H1 (cell line): ENCODE measurements around the gene SLC1A2. TPM values are rescaled to one million over a fixed set of nuclear protein-coding genes. Genes with fewer than 3 reads are reported as not detected.

ENCODE experiments used
- CTCF ChIA-PET: fragments of 300-600 bp; sonication (Branson Sonifier 250); formaldehyde crosslinking; loops from one replicate; lab custom pipeline; 2021; ENCODE audit not compliant: partially characterized antibody; lab: Charles Lee
- POLR2A ChIA-PET: fragments of 300-600 bp; sonication (Branson Sonifier 250); formaldehyde crosslinking; loops from one replicate; lab custom pipeline; 2021; ENCODE audit warnings: inconsistent platforms; ENCODE audit not compliant: partially characterized antibody; lab: Charles Lee
- DNase-seq, 2 experiments: peaks; one replicate each; pipeline versions ENCODE4 v3.0.0 to v3.0.0-alpha.2; 2010 to 2022; ENCODE audit warnings: low spot score in 2 of 2, low read depth in 1 of 2, mixed read lengths in 1 of 2
- FAIRE-seq: peaks from 2 replicates; lab custom pipeline; 2011; peaks lifted over from hg19 to GRCh38; lab: Jason Lieb, UNC
- H2AFZ ChIP-seq: 2 replicates; pipeline ENCODE4 v1.8.1; 2012; ENCODE audit warnings: low read length, inconsistent platforms
- H2AK5ac ChIP-seq: 2 replicates; pipeline ENCODE4 v1.6.1; 2013; ENCODE audit warnings: low read depth, low read length
- H2BK120ac ChIP-seq: replicated peaks from 2 replicates; pipeline ENCODE3; 2013; ENCODE audit warnings: low read depth, low read length, inconsistent platforms
- H2BK12ac ChIP-seq: 2 replicates; pipeline ENCODE4 v1.6.1; 2013; ENCODE audit warnings: low read depth, low read length
- H2BK15ac ChIP-seq: 2 replicates; pipeline ENCODE4 v1.6.1; 2013; ENCODE audit warnings: low read length
- H2BK20ac ChIP-seq: 2 replicates; pipeline ENCODE4 v1.6.1; 2013; ENCODE audit warnings: low read length
- H2BK5ac ChIP-seq: 2 replicates; pipeline ENCODE4 v1.6.1; 2013; ENCODE audit warnings: low read depth, low read length
- H3K14ac ChIP-seq: 2 replicates; pipeline ENCODE4 v1.6.1; 2013; ENCODE audit warnings: inconsistent platforms; ENCODE audit not compliant: insufficient read length
- H3K18ac ChIP-seq: 2 replicates; pipeline ENCODE4 v1.6.1; 2013; ENCODE audit warnings: low read length; ENCODE audit errors: extremely low read depth
- H3K23ac ChIP-seq: 2 replicates; pipeline ENCODE4 v1.6.1; 2013; ENCODE audit warnings: inconsistent platforms; ENCODE audit not compliant: insufficient read length
- H3K23me2 ChIP-seq: 2 replicates; pipeline ENCODE4 v1.6.1; 2013; ENCODE audit warnings: low read depth, low read length
- H3K27ac ChIP-seq: 2 replicates; pipeline ENCODE4 v1.6.1; 2011; ENCODE audit warnings: low read depth, low read length, inconsistent platforms
- H3K27me3 ChIP-seq, 4 experiments: replicated peaks in 1 of 4; 1 replicate in 1 of 4; 2 replicates in 3 of 4; pipeline versions ENCODE4 v1.6.1 to v1.8.1; 2011 to 2013; ENCODE audit warnings: low read length in 3 of 4, mild to moderate bottlenecking in 3 of 4, inconsistent platforms in 2 of 4, mixed read lengths in 2 of 4, moderate library complexity in 1 of 4; ENCODE audit not compliant: control insufficient read depth in 3 of 4, insufficient read depth in 3 of 4; ENCODE audit errors: extremely low read depth in 1 of 4
- H3K36me3 ChIP-seq, 4 experiments: 2 replicates each; pipeline versions ENCODE4 v1.6.1 to v1.8.1; 2011 to 2013; ENCODE audit warnings: mild to moderate bottlenecking in 4 of 4, low read length in 3 of 4, moderate library complexity in 2 of 4, control low read depth in 1 of 4, inconsistent platforms in 1 of 4; ENCODE audit not compliant: insufficient read depth in 4 of 4, control insufficient read depth in 2 of 4
- H3K4ac ChIP-seq: replicated peaks from 2 replicates; pipeline ENCODE3; 2013; ENCODE audit warnings: low read length, low read depth, mixed read lengths, inconsistent platforms; ENCODE audit not compliant: insufficient read length
- H3K4me1 ChIP-seq, 4 experiments: replicated peaks in 1 of 4; 1 replicate in 1 of 4; 2 replicates in 3 of 4; pipeline versions ENCODE4 v1.6.1 to v1.8.1; 2011 to 2013; ENCODE audit warnings: low read length in 3 of 4, inconsistent platforms in 2 of 4, mixed read lengths in 1 of 4; ENCODE audit not compliant: insufficient read depth in 4 of 4, control insufficient read depth in 3 of 4
- H3K4me2 ChIP-seq, 2 experiments: 2 replicates each; pipeline versions ENCODE4 v1.6.1 to v1.8.1; 2011 to 2013; ENCODE audit warnings: low read depth in 2 of 2, low read length in 2 of 2, control low read depth in 1 of 2, inconsistent platforms in 1 of 2, mild to moderate bottlenecking in 1 of 2; ENCODE audit not compliant: insufficient read depth in 1 of 2
- H3K4me3 ChIP-seq, 4 experiments: fragments of 200-600, 300-600 bp in 1 of 4; sonication (generic), shearing (Covaris generic), sonication (Bioruptor Twin) in 1 of 4; 2 replicates each; pipeline versions ENCODE4 v1.5.1 to v1.8.1; 2011 to 2016; ENCODE audit warnings: low read length in 4 of 4, low read depth in 3 of 4, control low read depth in 2 of 4, inconsistent platforms in 2 of 4, mild to moderate bottlenecking in 2 of 4, mixed read lengths in 1 of 4, moderate library complexity in 1 of 4; ENCODE audit not compliant: insufficient read depth in 2 of 4; ENCODE audit errors: extremely low read depth in 1 of 4
- H3K56ac ChIP-seq: replicated peaks from 2 replicates; pipeline ENCODE3; 2013; ENCODE audit warnings: low read depth, mild to moderate bottlenecking, mixed read lengths, low read length, inconsistent platforms; ENCODE audit not compliant: insufficient read length
- H3K79me1 ChIP-seq: 2 replicates; pipeline ENCODE4 v1.6.1; 2013; ENCODE audit warnings: low read depth, low read length, control low read depth
- H3K79me2 ChIP-seq, 2 experiments: 2 replicates each; pipeline versions ENCODE4 v1.6.1 to v1.8.1; 2012 to 2013; ENCODE audit warnings: low read length in 2 of 2, mild to moderate bottlenecking in 2 of 2, inconsistent platforms in 1 of 2; ENCODE audit not compliant: insufficient read depth in 2 of 2, control insufficient read depth in 1 of 2
- H3K9ac ChIP-seq, 4 experiments: replicated peaks in 1 of 4; 1 replicate in 1 of 4; 2 replicates in 3 of 4; pipeline versions ENCODE4 v1.6.1 to v1.8.1; 2011 to 2013; ENCODE audit warnings: low read depth in 3 of 4, low read length in 3 of 4, control low read depth in 2 of 4, mild to moderate bottlenecking in 2 of 4, moderate library complexity in 2 of 4, inconsistent platforms in 1 of 4; ENCODE audit errors: extremely low read depth in 1 of 4
- H3K9me3 ChIP-seq, 2 experiments: 2 replicates each; pipeline versions ENCODE4 v1.6.1 to v1.8.1; 2012 to 2013; ENCODE audit warnings: mild to moderate bottlenecking in 2 of 2, moderate library complexity in 2 of 2, control low read depth in 1 of 2, inconsistent platforms in 1 of 2, low read depth in 1 of 2, low read length in 1 of 2, mixed read lengths in 1 of 2; ENCODE audit not compliant: insufficient read depth in 2 of 2
- H4K20me1 ChIP-seq, 2 experiments: replicated peaks in 1 of 2; 2 replicates each; pipeline versions ENCODE3 to v1.8.1; 2011 to 2013; ENCODE audit warnings: inconsistent platforms in 2 of 2, low read length in 2 of 2, mild to moderate bottlenecking in 1 of 2; ENCODE audit not compliant: insufficient read depth in 2 of 2, control insufficient read depth in 1 of 2
- H4K5ac ChIP-seq: 2 replicates; pipeline ENCODE4 v1.6.1; 2013; ENCODE audit warnings: low read length, low read depth, mixed read lengths, inconsistent platforms; ENCODE audit not compliant: insufficient read length
- H4K8ac ChIP-seq: 2 replicates; pipeline ENCODE4 v1.8.0; 2013; ENCODE audit warnings: mild to moderate bottlenecking, moderate library complexity, low read length, inconsistent platforms; ENCODE audit not compliant: insufficient read depth; ENCODE audit errors: extremely low read depth
- H4K91ac ChIP-seq: replicated peaks from 2 replicates; pipeline ENCODE3; 2013; ENCODE audit warnings: low read length, mixed read lengths, inconsistent platforms; ENCODE audit not compliant: insufficient read length
- WGBS, 2 experiments: shearing (Covaris generic) in 1 of 2; methylation state at CpG; one replicate each; pipeline versions ENCODE4 v1.1.6 to v1.1.7; 2013 to 2015; ENCODE audit warnings: low lambda C conversion rate in 2 of 2, mixed read lengths in 2 of 2, inconsistent platforms in 1 of 2, low coverage in 1 of 2, missing lambda C conversion rate in 1 of 2; ENCODE audit not compliant: insufficient replicate concordance in 2 of 2, insufficient coverage in 1 of 2, insufficient read length in 1 of 2; ENCODE audit errors: extremely low coverage in 1 of 2, missing lambda C conversion rate in 1 of 2; 5-methylcytosine and 5-hydroxymethylcytosine counted together
- polyA plus RNA-seq, 7 experiments: library from polyadenylated mRNA; depleted of rRNA in 3 of 7; stranded (reverse) in 5 of 7; unstranded in 2 of 7; fragments of >200 nt in 5 of 7; fragments of 200-250 nt in 2 of 7; gene quantifications; 1 replicate in 5 of 7; 2 replicates in 1 of 7; 4 replicates in 1 of 7; pipeline versions ENCODE4 v1.2.1 to v1.2.3, GENCODE V29; 2011 to 2013; ENCODE audit warnings: missing spikeins in 2 of 7, mixed read lengths in 2 of 7
- total RNA-seq: library from RNA; stranded (reverse); fragmentation: NEBNext Ultra II Directional; extraction: Animal tissue kit (Norgen Biotek cat#: 25700); gene quantifications from 2 replicates; pipeline ENCODE4 v1.2.1, GENCODE V29; 2021

The SLC1A2 gene
- total and polyA plus RNA-seq, 2 of the 8 experiments (the other 6 are each of a cell fraction or from before 2014, with no cell fraction given), result 0.57 to 1.2 TPM

GRCh38 chr11:35362521-35362980 lies 56.8 kb downstream of the SLC1A2 start:
- POLR2A ChIA-PET, result no interaction called here
- DNase-seq (no peak), FAIRE-seq (no peak)
- H2BK12ac ChIP-seq, result no peak overlapping the region
- no peak overlapping the region for H3K14ac ChIP-seq
- CTCF ChIA-PET, result interaction anchor here (0.9 to 2.7 kb wide), 9 partner anchors 11 to 436 kb away, joined by 3 to 10 read pairs (median 3); no protein-coding TSS in a partner anchor
- H3K79me1 ChIP-seq, result no peaks in the 10 kb centered on the region
- H3K9me3 ChIP-seq, result no peaks in the 10 kb centered on the region
- H3K4me3 ChIP-seq, result no peak overlapping the region
- H2AK5ac ChIP-seq, result no peak overlapping the region
- WGBS, 2 experiments, result 81% methylated on average over 2 of the region's 2 CpGs; no CpG with 5 or more reads in 1 of the 2 experiments
- no peak overlapping the region for H4K91ac ChIP-seq
- H3K56ac ChIP-seq, result no peak overlapping the region
- no peak overlapping the region for H3K4ac ChIP-seq
- no peak overlapping the region for H2BK20ac ChIP-seq
- no peak overlapping the region for H2AFZ ChIP-seq
- H3K23ac ChIP-seq, result no peak overlapping the region
- H3K27me3 ChIP-seq, result peaks cover 0 to 2% (median 0%) of the 10 kb centered on the region in 4 experiments; a peak in 1 of 7 replicates
- no peak overlapping the region for H2BK15ac ChIP-seq
- H4K8ac ChIP-seq, result no peak overlapping the region
- H3K79me2 ChIP-seq, result no peaks in the 10 kb centered on the region
- no peaks in the 10 kb centered on the region for H3K23me2 ChIP-seq
- H3K27ac ChIP-seq, result no peak overlapping the region
- H2BK120ac ChIP-seq, result no peak overlapping the region
- no peak overlapping the region for H2BK5ac ChIP-seq
- H4K20me1 ChIP-seq, result no peaks in the 10 kb centered on the region
- H3K4me2 ChIP-seq, result no peak overlapping the region
- no peaks in the 10 kb centered on the region for H3K4me1 ChIP-seq
- no peaks in the 10 kb centered on the region for H3K36me3 ChIP-seq
- H3K18ac ChIP-seq, result no peak overlapping the region
- no peak overlapping the region for H3K9ac ChIP-seq
- no peak overlapping the region for H4K5ac ChIP-seq
